Measurements from ENCODE around the gene B4GALT3. TPM values are rescaled to one million over a fixed set of nuclear protein-coding genes. Genes with fewer than 3 reads are reported as not detected.

Gene B4GALT3
- total and polyA plus RNA-seq, 9 of the 15 experiments (the other 6 are each of a cell fraction or from before 2014, with no cell fraction given), result 31.2 to 103 (median 46.1) TPM

DNA sequence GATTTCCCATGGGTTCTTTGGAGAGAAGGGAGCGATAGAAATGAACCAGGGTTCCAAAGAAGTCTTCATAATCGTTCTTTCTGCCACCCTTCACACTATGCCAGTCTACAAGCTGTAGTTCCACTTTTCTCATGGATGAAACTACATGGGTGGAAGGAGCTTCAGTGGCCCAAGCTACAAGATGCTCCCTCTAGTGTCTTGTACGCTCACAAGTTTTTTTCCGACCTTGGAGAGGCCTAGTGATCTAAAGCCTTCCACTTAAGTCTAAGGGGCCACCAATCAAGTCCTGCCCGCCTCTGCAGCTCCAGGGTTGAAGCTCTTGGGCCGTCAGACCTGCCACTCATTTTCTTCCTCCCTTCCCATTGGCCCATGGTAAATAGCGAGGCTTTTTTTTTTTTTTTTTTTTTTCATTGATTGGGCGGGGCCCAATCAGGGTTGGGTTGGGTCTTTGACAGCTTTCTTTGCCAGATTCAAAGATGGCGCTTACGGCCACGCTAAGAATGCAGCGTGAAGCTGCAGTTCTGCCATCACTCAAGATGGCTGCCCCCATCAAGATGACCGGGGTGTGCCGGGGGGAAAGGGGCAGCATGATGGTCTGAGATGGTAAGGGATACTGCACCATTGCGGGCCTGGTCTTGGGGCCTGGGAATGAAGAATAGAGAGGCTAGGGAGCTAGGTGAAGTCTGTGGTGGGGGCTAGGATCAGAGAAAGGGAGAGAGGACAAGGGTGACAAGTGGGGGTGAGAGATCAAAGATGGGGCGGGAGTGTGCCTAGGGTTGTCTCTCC, 48.4 kb upstream of the B4GALT3 start, which contains the start of gene TOMM40L (continued):
- TF ChIP-seq ELF4 (CRISPR knock-in tag; IDR thresholded peaks at IDR 0.05) (peak; percentile 69; the same call in 1 of the 2 replicates), TBP (optimal IDR thresholded peaks at IDR 0.05; ENCODE audit: low read depth, low read length) (peak; percentile 55), SOX6 (IDR thresholded peaks at IDR 0.05) (no peak), PPARD (CRISPR knock-in tag; IDR thresholded peaks at IDR 0.05) (no peak), PHTF2 (CRISPR knock-in tag; IDR thresholded peaks at IDR 0.05) (no peak), EP300 (IDR thresholded peaks at IDR 0.05; ENCODE audit: low read length) (no peak), ARNT (IDR thresholded peaks at IDR 0.05) (no peak), ZZZ3 (IDR thresholded peaks at IDR 0.05) (no peak), ZNF717 (CRISPR knock-in tag; IDR thresholded peaks at IDR 0.05) (no peak), ZNF175 (CRISPR knock-in tag; IDR thresholded peaks at IDR 0.05; ENCODE audit: low read depth) (peak; percentile 82), PRMT5 (CRISPR knock-in tag; IDR thresholded peaks at IDR 0.05) (no peak), RBM22 (IDR thresholded peaks at IDR 0.05; ENCODE audit: low read depth, low read length, poor library complexity, severe bottlenecking) (no peak)
- TF ChIP-seq, protein P1, sequence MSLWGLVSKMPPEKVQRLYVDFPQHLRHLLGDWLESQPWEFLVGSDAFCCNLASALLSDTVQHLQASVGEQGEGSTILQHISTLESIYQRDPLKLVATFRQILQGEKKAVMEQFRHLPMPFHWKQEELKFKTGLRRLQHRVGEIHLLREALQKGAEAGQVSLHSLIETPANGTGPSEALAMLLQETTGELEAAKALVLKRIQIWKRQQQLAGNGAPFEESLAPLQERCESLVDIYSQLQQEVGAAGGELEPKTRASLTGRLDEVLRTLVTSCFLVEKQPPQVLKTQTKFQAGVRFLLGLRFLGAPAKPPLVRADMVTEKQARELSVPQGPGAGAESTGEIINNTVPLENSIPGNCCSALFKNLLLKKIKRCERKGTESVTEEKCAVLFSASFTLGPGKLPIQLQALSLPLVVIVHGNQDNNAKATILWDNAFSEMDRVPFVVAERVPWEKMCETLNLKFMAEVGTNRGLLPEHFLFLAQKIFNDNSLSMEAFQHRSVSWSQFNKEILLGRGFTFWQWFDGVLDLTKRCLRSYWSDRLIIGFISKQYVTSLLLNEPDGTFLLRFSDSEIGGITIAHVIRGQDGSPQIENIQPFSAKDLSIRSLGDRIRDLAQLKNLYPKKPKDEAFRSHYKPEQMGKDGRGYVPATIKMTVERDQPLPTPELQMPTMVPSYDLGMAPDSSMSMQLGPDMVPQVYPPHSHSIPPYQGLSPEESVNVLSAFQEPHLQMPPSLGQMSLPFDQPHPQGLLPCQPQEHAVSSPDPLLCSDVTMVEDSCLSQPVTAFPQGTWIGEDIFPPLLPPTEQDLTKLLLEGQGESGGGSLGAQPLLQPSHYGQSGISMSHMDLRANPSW (CRISPR knock-in tag; IDR thresholded peaks at IDR 0.05), result no peak
- TF ChIP-seq, protein P2, sequence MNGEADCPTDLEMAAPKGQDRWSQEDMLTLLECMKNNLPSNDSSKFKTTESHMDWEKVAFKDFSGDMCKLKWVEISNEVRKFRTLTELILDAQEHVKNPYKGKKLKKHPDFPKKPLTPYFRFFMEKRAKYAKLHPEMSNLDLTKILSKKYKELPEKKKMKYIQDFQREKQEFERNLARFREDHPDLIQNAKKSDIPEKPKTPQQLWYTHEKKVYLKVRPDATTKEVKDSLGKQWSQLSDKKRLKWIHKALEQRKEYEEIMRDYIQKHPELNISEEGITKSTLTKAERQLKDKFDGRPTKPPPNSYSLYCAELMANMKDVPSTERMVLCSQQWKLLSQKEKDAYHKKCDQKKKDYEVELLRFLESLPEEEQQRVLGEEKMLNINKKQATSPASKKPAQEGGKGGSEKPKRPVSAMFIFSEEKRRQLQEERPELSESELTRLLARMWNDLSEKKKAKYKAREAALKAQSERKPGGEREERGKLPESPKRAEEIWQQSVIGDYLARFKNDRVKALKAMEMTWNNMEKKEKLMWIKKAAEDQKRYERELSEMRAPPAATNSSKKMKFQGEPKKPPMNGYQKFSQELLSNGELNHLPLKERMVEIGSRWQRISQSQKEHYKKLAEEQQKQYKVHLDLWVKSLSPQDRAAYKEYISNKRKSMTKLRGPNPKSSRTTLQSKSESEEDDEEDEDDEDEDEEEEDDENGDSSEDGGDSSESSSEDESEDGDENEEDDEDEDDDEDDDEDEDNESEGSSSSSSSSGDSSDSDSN (IDR thresholded peaks at IDR 0.05; ENCODE audit: borderline replicate concordance in 1 of 2, low read depth in 2 of 2, low read length in 2 of 2), result peak; percentile 30 to 57; a peak in 1 of 4 replicates
- TF ChIP-seq, protein P3, sequence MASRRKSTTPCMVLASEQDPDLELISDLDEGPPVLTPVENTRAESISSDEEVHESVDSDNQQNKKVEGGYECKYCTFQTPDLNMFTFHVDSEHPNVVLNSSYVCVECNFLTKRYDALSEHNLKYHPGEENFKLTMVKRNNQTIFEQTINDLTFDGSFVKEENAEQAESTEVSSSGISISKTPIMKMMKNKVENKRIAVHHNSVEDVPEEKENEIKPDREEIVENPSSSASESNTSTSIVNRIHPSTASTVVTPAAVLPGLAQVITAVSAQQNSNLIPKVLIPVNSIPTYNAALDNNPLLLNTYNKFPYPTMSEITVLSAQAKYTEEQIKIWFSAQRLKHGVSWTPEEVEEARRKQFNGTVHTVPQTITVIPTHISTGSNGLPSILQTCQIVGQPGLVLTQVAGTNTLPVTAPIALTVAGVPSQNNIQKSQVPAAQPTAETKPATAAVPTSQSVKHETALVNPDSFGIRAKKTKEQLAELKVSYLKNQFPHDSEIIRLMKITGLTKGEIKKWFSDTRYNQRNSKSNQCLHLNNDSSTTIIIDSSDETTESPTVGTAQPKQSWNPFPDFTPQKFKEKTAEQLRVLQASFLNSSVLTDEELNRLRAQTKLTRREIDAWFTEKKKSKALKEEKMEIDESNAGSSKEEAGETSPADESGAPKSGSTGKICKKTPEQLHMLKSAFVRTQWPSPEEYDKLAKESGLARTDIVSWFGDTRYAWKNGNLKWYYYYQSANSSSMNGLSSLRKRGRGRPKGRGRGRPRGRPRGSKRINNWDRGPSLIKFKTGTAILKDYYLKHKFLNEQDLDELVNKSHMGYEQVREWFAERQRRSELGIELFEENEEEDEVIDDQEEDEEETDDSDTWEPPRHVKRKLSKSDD (conservative IDR thresholded peaks at IDR 0.05; ENCODE audit: low read length), result no peak
- TF ChIP-seq, protein P4, sequence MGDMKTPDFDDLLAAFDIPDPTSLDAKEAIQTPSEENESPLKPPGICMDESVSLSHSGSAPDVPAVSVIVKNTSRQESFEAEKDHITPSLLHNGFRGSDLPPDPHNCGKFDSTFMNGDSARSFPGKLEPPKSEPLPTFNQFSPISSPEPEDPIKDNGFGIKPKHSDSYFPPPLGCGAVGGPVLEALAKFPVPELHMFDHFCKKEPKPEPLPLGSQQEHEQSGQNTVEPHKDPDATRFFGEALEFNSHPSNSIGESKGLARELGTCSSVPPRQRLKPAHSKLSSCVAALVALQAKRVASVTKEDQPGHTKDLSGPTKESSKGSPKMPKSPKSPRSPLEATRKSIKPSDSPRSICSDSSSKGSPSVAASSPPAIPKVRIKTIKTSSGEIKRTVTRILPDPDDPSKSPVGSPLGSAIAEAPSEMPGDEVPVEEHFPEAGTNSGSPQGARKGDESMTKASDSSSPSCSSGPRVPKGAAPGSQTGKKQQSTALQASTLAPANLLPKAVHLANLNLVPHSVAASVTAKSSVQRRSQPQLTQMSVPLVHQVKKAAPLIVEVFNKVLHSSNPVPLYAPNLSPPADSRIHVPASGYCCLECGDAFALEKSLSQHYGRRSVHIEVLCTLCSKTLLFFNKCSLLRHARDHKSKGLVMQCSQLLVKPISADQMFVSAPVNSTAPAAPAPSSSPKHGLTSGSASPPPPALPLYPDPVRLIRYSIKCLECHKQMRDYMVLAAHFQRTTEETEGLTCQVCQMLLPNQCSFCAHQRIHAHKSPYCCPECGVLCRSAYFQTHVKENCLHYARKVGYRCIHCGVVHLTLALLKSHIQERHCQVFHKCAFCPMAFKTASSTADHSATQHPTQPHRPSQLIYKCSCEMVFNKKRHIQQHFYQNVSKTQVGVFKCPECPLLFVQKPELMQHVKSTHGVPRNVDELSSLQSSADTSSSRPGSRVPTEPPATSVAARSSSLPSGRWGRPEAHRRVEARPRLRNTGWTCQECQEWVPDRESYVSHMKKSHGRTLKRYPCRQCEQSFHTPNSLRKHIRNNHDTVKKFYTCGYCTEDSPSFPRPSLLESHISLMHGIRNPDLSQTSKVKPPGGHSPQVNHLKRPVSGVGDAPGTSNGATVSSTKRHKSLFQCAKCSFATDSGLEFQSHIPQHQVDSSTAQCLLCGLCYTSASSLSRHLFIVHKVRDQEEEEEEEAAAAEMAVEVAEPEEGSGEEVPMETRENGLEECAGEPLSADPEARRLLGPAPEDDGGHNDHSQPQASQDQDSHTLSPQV (IDR thresholded peaks at IDR 0.05), result no peak; the same call in 1 of the 2 replicates

All from K562 (cell line).